Measurements from ENCODE around the gene VPS72. TPM values are rescaled to one million over a fixed set of nuclear protein-coding genes. Genes with fewer than 3 reads are reported as not detected.

VPS72 gene
- total RNA-seq, 1 donor from 2014 or later, result 28.2 TPM

GRCh38 chr1:151144474-151145303 lies 45.3 kb downstream of the VPS72 start:
- ATAC-seq, result no peak

DNA sequence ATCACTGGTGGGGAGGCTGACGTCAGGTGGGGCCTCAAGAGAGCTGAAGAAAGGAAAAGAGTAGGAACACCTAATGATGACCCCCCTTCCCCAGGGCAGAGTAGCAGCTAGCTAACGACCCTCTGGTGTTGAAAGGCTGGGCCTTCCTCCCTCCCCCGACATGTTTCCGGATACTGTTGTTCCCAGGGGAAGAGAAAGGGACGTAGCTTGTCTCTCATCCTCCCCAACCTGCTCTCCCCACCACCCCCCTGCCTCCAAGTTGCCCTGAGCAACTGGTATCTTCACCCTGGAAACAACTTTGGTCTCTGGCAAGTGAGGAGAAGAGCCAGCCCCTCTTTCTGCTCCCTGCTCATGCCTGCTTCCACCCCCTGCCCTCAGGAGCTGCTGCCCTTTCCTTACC lies 46.0 kb downstream of the VPS72 start:
- no peak for ATAC-seq

DNA sequence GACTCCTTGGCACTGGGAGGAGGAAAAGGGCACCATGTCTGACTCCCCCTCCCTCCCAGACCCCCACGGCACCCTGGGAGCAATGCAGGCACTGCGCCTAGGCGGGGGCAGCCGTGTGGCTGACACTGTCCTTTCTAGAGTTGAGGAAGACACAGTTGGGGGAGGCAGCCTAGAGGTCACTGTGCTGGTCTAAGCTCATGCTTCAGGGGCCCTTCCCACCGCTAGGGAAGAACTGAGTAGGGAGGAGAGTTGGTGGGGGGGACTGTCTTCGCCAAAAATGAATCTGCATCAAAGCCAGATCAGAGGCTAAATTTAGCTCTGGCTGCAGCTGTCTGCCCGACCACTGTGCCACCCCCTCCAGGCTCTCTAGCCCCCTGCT lies 47.0 kb downstream of the VPS72 start:
- no peak for ATAC-seq

DNA sequence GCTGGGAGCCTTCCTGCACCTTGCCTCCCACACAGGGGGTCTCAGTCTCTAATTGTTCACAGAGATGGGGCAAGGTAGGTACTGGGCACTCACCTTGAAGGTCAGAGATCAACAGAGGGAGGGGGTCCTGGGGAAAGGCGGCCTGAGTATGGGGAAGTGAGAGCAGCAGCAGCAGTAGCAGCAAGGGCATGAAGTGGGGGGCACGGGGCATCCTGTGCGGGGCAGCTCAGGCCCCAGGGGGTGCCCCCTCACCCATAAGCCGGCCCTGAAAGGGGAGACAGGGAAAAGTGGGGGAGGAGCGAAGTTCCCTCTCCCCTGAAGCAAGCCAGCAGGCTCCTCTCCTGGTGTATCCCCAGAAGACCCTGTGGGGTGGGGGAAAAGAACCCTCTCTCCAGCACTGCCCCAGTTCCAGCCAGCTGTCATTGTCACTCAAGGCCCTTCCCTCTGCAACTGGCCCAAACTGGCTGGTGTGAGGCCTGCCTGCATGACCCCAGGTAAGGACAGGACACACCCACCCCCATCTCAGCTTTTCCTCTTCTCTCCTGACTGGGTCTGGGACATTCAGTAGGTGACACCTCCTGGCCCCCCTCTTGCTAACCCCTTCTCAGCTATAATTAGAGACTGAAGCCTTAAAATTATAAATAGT lies 47.5 kb downstream of the VPS72 start:
- no peak for ATAC-seq

GRCh38 chr1:151137789-151138188 lies 52.2 kb downstream of the VPS72 start:
- ATAC-seq, result no peak

DNA sequence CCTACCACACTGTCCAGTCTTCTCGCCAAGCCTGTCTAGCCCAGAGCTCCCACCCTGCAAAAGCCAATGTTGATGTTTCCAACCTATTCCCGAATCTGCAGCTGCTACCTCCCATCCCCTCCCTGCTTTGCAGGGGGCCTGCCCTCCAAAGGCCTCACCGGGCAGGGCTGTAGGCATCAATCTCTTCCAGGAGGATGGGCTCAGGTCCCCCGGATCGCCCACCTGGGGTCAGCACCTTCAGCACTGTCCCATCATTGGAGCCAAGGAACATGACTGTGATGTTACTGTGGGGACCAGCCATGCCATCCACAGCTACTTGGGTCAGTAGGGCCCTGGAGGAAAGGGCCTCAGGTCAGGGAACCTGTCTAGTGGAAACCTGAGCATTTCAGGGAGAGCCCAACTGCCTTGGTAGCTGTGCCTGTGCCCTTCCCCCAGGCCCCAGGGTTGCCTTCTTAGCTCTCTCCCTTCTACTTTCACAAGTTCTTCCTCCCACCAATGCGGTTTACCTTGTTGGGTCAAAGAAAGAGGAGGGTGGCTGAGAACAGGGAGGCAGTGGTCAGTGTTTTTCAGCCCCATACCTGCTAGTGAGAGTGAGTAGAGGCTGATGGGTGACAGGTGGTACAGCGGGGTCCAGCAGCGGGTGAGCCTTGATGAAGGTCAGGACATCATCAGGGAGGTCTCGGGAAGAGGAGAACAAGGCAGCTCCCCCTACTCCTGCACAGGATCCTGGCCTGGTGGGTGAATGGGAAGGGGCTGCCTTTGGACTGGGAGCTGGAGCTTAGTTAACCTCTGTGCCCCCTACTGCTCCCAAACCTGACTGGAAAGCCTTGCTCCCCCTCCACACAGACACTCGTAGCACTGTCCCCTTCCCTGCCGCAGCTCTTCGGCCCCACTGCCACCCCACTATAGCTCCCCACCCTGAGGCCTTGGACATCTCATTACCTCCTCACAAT lies 54.3 kb downstream of the VPS72 start:
- no peak for ATAC-seq

- ATAC-seq, result no peak
Observed at GRCh38 chr1:151134991-151135390, 55.0 kb downstream of the VPS72 start.

GRCh38 chr1:151134396-151134795 lies 55.6 kb downstream of the VPS72 start:
- no peak for ATAC-seq

DNA sequence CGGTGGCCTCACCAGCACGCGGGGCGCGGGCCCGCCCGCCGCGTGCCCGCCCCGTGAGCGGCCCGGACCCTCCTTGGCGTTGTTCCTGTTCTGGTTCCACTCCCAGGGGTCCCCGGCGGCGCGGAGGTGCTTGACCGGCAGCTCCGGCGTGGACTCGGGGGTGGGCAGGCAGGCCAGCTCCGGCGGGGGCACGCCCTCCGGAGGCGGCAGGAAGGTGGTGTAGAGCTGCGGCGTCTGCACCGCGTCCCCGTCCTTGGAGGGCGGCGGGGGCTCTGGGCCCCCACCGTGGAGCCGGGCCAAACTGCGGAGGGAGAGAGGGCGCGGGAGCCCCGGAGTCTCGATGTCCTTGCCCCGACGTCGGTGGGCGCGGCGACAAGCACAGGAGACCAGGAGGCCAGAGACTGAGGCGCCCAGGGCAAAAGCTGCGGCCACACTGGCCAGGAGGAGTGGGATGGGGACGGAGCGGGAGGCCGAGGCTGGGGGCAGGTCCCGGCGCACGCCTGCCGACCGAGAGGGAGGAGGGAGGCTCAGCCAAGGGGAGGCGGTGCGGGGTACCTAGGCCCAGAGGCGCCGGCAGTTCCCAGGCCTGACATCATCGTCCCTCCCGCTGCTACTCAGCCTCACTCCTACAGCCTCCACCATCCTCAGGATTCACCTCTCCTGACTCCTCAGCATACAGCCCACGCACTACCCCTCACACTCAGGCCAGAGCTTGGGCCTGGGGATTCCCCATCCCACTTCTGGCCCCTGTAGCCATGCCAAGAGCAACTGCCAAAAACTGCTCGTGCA lies 56.8 kb downstream of the VPS72 start:
- no peak for ATAC-seq

DNA sequence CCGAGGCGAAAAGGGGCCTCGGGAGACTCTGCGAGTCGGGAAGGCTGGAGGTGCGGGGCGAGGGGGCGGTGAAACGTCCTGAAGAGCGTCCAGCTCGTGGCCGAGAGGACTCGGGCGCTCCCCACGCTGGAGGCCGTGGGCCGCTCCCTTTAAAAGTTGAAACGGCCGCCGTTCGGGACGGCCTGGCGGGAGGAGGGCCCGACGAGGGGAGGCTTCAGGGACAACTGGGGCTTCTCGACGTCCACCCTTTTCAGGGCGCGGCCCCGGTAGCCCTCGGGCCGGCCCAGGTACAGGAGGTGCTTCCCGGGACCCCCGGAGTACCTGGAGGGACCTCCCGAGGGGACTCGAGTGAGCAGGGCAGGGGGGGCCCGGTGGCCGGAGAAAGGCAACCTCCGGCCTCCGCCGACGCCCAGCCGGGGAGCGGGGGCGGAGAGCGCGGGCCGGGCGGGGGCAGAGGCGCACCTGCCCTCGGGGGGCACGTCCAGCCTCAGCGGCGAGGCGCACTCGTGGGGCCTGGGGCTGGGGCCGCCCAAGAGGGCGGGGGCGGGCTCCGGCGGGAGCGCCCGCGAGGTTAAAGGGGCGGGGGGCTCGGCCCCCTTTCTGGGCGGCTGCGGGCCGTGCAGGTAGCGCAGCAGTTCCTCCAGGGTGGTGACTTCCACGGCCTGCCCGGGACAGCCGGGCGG lies 57.5 kb downstream of the VPS72 start:
- peak; percentile 3 for ATAC-seq

DNA sequence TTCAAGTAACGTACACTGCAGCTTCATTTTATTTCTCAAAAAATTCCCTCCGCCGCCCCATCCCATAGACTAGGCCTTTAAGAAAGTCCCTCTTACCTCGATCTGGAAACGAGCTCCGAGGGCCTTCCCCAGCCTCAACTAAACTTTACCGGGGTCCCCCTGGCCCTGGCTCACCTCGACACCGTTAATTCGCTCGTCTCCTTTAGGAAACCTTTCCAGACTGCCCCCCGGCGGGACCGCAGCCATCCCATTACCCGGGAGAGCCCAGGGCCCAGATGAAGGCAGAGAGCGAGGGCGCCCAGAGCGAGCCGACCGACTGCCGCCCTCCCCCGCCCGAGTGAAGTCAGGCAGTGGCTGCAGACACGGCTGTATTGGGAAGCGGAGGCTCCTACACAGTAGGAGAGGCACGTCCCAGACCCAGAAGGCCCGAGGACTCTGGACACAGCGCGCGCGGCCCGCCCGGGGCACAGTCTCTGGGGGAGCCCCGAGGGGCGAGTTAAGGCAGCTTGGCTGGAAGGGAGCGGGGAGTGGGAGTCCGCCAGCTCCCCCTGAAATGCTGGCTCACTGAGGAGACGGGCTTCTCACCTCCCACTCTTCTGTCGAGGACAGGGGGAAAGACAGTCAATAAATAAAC lies 58.2 kb downstream of the VPS72 start:
- ATAC-seq, result peak; percentile 54

GRCh38 chr1:151130987-151131586 lies 58.9 kb downstream of the VPS72 start:
- ATAC-seq, result peak; percentile 95

GRCh38 chr1:151128800-151129199 lies 61.2 kb downstream of the VPS72 start:
- ATAC-seq, result no peak

Other genes with a start within 250 kb of the VPS72 start
- 49.8 TPM for gene CERS2, start 215.4 kb downstream of the VPS72 start, total RNA-seq
- gene ANXA9, start 207.9 kb downstream of the VPS72 start, total RNA-seq, result 0.40 TPM
- 33.4 TPM for gene MINDY1, start 183.3 kb downstream of the VPS72 start, total RNA-seq
- 14.3 TPM for gene PRUNE1, start 181.7 kb downstream of the VPS72 start, total RNA-seq
- 55.8 TPM for gene BNIPL, start 153.6 kb downstream of the VPS72 start, total RNA-seq
- gene C1orf56, start 142.4 kb downstream of the VPS72 start, total RNA-seq, result 1.3 TPM
- 118 TPM for gene CDC42SE1, start 130.6 kb downstream of the VPS72 start, total RNA-seq
- 0.80 TPM for gene MLLT11, start 129.8 kb downstream of the VPS72 start, total RNA-seq
- 10.6 TPM for gene GABPB2, start 119.4 kb downstream of the VPS72 start, total RNA-seq
- gene SEMA6C, start 43.6 kb downstream of the VPS72 start, total RNA-seq, result 0.88 TPM
- not detected for gene TNFAIP8L2, start 33.5 kb downstream of the VPS72 start, total RNA-seq
- 5.0 TPM for gene LYSMD1, start 24.3 kb downstream of the VPS72 start, total RNA-seq
- gene SCNM1, start 24.1 kb downstream of the VPS72 start, total RNA-seq, result 30.6 TPM
- not detected for gene TMOD4, start 14.2 kb downstream of the VPS72 start, total RNA-seq
- 28.2 TPM for gene PIP5K1A, start 8.4 kb upstream of the VPS72 start, total RNA-seq
- gene PSMD4, start 64.5 kb upstream of the VPS72 start, total RNA-seq, result 126 TPM
- 12.6 TPM for gene ZNF687, start 92.1 kb upstream of the VPS72 start, total RNA-seq
- 34.7 TPM for gene PI4KB, start 137.2 kb upstream of the VPS72 start, total RNA-seq
- gene RFX5, start 157.1 kb upstream of the VPS72 start, total RNA-seq, result 21.9 TPM
- gene SELENBP1, start 182.5 kb upstream of the VPS72 start, total RNA-seq, result 14.0 TPM
- gene PSMB4, start 209.4 kb upstream of the VPS72 start, total RNA-seq, result 178 TPM